Purkinje cell (primary cell): ENCODE data around the gene MUC13. TPM values are rescaled to one million over a fixed set of nuclear protein-coding genes. Genes with fewer than 3 reads are reported as not detected.

Source experiments
- polyA plus RNA-seq: library from polyadenylated mRNA; unstranded; fragments of >200 nt; fragmentation: Nextera tagmentation; gene quantifications from 2 replicates; pipeline ENCODE4 v1.2.1, GENCODE V29; 2014

Gene MUC13
- not detected in 2 replicates for polyA plus RNA-seq

DNA sequence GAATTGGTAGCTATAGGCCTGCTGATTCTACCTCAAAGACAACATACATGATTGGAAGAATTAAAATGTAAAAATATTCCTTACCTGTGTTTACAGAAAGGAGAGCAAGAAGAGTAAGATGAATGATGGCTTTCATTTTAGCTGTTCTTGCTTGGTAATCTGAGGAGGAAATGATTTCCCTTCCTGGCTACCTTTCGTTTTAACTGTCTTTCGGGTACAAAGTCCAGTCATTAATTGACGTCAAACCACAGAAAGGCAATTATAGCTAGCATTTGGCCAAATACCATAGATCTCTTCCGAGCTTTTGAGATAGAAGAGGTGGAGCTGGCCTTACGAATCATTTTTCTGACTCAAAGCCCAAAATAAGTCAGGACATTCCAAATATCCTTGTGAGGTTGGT, at the start of gene MUC13:
MUC13 (minus strand) TSS at position 175 of the 400 bp plus-strand sequence; CDS start at position 136, 39 bp downstream.

DNA sequence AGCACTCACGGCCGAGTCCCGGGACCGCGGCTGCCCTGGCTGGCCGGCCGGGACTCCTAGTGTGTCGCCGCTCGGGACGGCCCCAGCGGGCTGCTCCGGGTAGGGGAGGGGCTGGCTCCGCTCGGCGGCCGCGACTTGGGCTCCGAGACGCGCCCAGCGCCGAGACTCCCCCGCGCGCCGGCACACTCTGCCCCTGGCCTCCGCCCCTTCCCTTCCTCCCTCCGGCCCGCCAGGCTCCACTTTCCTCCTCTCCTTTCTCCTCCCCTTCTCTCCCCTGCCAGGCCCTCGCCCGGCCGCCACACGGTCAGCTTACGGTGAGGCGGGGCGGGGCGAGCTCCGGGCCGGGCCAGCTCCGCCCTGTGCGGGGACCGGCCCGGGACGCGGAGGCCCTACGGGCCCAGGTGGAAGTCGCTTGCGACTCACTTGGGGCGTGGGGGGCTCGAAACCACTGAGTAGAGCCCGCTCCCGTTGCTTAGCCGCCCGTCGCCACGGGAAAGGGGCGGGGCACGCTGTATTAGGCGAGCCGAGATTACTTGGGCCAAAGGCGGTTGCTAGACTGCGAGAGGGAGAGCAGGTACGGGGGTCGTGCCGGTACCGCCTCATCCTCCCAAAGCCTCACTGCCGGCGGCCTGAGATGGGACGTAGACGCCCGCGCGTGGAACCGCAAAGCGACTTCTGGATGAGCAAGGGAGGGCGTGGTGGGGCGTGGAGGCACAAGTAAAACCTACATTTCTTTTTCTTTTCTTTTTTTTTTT, 47.2 kb downstream of the MUC13 start, which contains the start of gene ITGB5:
ITGB5 (minus strand) TSS at position 189 of the 755 bp plus-strand sequence. CDS start 365 bp downstream, outside the sequence.

Other genes starting within 250 kb of the MUC13 start
- 14.0 and 23.9 TPM in 2 replicates for gene UMPS, start 204.3 kb downstream of the MUC13 start, polyA plus RNA-seq
- 1.8 and 3.7 TPM in 2 replicates for gene ITGB5, start 47.4 kb downstream of the MUC13 start, polyA plus RNA-seq
- 0.07 and 2.0 TPM in 2 replicates for gene HEG1, start 121.2 kb upstream of the MUC13 start, polyA plus RNA-seq